D721Med (cell line): ENCODE measurements around the gene APPL2.

Experiments used
- DNase-seq: peaks from one replicate; pipeline ENCODE4 v3.0.0; 2011; ENCODE audit warnings: low spot score; ENCODE audit not compliant: insufficient read length
- FAIRE-seq: peaks from 2 replicates; lab custom pipeline; 2011; peaks lifted over from hg19 to GRCh38; lab: Jason Lieb, UNC
- CTCF ChIP-seq: IDR thresholded peaks from 2 replicates; pipeline ENCODE4 v1.5.1; 2012; ENCODE audit warnings: mild to moderate bottlenecking, control low read depth; ENCODE audit not compliant: insufficient read depth; ENCODE audit errors: missing control alignments

APPL2 gene

DNA sequence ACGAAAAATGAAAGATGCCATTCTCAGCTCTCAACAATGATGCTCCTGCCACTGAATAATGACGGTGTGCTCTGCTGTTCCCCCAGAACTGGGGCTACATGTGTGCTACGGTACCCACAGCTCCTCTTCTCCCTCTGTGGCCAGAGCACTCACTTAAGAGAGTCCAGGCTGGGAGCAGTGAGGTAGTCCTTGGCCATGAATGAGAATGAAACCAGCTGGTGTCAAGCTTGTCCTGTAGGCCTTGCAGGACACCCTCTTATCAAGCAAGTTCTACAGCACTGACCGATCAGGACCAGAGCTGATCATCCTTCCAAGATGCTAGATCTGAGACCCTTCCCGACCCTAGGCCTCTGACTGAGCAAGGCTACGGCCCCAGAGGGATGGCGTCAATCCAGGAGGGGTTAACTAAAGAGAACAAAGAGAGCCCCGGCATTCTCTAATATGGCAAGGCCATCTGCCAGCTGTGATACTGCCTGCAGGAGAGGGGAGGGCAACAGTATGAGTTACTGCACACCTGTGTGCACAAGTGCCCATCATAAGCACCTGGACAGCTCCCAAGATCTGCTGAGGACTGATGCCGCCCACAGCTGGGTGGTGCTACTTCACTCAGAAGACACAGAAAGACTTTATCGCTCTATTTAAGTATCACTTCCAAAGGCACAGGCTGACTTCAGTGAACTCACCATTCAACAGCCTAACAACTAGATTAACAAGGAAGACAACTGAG, 30.5 kb downstream of the APPL2 start:
- no peak for DNase-seq
- no peak for FAIRE-seq
- no peak for TF ChIP-seq CTCF

- FAIRE-seq = no peak
- no peak for DNase-seq
Observed at GRCh38 chr12:105204916-105205315, 31.1 kb downstream of the APPL2 start.

DNA sequence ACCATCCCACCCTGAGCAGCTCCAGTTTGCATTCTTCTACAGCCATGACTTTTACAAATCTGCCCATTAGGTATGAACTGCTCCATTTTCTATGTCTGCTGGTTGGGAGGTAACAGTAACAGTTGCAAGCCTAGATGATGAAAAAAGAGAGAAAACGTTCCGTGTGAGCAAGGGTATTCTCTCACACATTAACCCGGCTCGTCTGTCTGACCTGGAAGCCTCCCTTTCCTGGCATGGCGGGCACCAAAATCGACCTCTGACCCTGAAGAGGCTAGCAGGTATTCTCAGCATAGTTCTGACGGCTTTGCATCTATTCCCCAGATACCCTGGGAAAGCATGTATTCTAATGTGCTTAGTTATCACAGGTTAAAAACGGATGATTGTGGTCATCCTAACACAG, 31.8 kb downstream of the APPL2 start:
- DNase-seq (no peak), FAIRE-seq (no peak)
- TF ChIP-seq CTCF = no peak

More at GRCh38 chr12:105204916-105205315, 31.1 kb downstream of the APPL2 start:
- TF ChIP-seq CTCF = no peak

DNA sequence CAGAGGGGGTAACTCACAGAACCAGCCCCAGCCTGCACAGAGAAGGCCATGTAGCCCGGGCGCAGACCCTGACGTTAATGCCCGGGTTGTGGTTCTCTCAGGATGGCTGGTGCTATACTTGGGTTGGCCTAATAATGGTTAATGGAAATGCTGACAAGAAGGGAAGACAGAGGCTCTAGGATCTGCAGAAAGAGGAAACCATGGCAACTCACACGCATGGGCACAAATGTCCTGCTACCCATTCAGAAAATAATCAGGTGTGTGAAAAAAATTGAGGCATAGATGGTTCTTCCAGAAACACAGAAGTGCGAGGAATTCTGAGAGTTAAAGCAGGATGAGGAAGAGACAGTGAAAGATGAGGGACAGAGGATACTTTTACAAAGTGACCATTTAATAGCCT, 33.8 kb downstream of the APPL2 start:
- DNase-seq (no peak), FAIRE-seq (no peak)
- no peak for TF ChIP-seq CTCF

DNA sequence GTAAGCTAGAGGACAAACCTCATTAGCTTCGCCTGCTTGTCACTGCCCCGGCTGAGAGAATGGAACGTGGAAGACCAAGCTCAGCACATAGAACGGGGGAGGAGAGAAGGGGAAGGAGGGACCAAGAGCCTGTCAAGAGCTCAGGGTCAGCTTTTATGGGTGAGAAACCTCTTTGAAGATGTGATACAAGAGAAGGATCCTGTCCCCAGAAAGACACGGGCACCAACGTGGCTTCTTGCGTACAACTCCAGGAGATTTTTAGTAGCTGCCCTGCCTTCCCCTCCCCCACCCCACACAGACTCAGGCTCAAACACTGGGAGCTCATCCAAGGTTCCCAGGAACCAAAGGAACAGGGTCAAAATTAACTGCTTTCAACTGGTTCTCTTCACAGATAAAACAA, 34.7 kb downstream of the APPL2 start:
- FAIRE-seq (no peak), DNase-seq (no peak)
- no peak for TF ChIP-seq CTCF

GRCh38 chr12:105200385-105200784, 35.6 kb downstream of the APPL2 start:
- no peak for FAIRE-seq
- DNase-seq = no peak
- no peak for TF ChIP-seq CTCF

GRCh38 chr12:105198961-105199360, 37.0 kb downstream of the APPL2 start:
- FAIRE-seq = no peak
- TF ChIP-seq CTCF = no peak

More at GRCh38 chr12:105198961-105199360, 37.0 kb downstream of the APPL2 start:
- DNase-seq = no peak
